Tongue (tissue), 2 donors: Measurements from ENCODE around the gene LARP1B. TPM values are rescaled to one million over a fixed set of nuclear protein-coding genes. Genes with fewer than 3 reads are reported as not detected.
"Not testable (repeated sequence)": the region's sequence is repeated elsewhere in the genome, so short reads cannot be mapped to it uniquely, and the experiment has no call there.

ENCODE experiments used
- DNase-seq: peaks from one replicate; pipeline ENCODE4 v3.0.0-alpha.2; 2015
- total RNA-seq: library from RNA; depleted of rRNA; stranded (reverse); fragments of >200 nt; gene quantifications from one replicate; pipeline ENCODE4 v1.2.3, GENCODE V29; 2014

LARP1B gene
- 32.5 TPM for total RNA-seq

DNA sequence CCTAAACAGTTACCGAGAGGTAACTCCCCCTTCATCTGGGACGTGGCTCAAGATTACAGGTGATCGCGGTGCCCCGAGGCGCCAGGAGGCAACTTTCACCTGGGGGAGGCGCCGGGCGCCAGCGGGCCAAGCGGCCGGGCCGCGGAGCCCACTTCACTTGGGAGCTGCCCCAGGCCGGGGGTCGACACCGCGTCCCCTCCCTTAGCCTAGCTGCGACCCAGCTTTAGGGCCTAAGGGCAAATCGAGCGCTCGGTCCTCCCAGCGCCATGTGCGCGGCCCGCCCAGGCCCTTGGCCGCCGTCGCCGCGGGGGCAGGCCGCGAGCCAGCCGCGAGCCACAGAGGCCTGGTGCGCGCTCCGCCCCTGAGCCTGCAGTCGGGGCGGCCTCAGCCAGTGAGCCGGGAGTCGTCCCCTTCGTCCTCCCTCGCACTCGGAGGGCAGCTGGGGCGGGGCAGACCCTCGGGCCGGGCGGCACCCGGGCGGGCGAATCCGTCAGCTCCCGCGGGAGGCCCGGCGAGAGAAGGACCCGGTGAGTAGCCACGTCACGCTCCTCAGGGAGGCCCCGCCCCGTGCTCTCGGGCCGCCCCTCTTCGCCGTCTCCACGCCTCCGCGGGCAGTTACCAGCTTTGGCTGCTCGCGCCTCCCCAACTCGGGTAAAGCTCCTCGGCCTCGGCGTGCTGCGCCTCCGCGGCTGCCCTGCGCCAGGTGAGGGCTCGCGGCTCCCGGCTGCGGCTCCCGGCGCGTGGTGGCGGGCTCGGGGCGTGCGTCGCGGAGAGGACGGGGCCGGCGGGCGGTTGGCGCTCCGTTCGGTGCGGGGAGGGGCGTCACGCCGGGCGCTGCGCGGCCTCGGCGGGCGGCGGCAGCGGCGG lies at the start of gene LARP1B:
Gene LARP1B (plus strand): TSS at position 614 of the 867 bp plus-strand sequence. CDS start 13,640 bp downstream, outside the sequence.
- DNase-seq = peak; percentile 97

DNA sequence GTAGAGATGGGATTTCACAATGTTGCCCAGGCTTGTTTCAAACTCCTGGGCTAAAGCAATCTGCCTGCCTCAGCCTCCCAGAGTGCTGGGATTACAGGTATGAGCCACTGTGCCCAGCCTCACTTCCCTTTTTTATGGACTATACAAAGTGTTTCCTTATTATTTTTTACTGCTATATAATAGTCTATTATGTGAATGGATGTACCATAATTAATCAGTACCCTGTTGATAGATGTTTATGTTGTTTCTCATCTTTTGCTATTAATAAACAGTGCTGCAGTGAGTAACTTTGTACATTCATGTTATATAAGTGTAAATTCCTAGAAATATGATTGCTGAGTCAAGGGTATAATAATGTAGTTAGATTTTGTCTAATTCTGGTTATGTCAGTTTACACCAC lies 35.8 kb upstream of the LARP1B start:
- DNase-seq = no peak

DNA sequence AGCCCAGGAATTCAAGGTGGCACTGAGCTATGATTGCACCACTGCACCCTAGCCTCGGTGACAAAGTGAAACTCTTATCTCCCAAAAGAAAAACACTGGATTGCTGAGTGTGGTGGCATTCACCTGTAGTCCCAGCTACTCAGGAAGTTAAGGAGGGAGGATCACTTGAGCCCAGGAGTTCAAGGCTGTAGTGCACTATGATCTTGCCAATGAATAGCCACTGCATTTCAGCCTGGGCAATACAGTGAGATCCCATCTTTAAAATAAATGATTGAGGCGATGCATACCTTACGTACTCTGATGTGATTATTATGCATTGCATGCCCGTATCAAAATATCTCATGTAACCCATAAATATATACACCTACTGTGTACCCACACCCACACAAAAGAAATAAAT lies 31.2 kb upstream of the LARP1B start:
- DNase-seq = no peak

DNA sequence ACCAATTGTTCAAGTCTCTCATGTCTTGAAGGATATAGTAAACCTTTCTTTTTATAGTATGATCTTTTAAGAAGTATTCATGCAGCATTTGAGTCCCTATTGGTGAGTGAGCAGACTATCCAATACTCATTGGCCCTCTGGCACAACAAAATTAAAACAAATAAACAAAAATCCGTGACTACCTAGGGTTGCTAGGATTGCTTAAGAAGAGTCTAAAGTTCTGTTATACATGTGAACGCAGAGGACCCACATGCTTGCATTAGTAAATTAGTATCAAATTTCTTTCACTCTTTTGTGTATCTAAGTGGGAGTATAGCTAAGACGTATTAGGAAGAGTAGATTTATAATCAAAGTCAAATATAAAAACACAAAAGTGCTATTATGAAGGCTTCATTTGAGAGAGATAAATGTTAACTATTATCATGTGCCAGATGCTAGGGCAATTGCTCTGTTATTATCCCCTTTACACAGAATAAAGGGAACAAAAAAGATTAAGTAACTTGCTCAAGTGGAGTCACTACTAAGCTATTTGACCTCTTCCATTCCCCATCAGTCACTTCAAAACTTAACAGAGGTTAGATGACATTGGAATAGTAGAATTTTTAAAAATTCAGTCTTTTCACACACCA lies 29.2 kb upstream of the LARP1B start:
- no peak for DNase-seq

DNA sequence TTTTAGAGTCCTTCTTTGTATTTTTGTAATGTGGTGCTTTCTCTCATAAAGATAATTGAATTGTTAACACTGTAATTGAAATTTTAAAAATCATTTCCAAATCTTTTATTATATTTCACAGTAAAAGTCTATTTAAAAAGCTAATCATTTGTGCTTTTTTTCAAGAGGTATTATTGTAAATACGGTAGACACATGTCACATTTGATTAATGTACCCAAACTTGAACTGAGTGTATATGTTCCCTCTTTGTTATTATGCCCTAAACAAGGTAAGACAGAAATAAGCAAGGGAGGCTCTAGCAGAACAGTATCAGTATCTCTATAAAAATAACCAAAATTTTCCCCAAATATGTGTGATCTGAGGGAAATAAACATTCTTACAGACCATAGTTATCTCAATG lies 21.5 kb upstream of the LARP1B start:
- no peak for DNase-seq

DNA sequence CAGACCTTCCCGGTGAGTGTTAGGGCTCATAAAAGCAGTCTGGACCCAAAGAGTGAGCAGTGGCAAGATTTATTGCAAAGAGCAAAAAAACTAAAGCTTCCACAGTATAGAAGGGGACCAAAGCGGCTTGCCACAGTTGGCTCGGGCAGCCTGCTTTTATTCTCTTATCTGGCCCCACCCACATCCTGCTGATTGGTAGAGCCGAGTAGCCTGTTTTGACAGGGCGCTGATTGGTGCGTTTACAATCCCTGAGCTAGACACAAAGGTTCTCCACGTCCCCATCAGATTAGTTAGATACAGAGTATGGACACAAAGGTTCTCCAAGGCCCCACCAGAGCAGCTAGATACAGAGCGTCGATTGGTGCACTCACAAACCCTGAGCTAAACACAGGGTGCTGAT lies 14.1 kb upstream of the LARP1B start:
- DNase-seq = not testable (repeated sequence)

DNA sequence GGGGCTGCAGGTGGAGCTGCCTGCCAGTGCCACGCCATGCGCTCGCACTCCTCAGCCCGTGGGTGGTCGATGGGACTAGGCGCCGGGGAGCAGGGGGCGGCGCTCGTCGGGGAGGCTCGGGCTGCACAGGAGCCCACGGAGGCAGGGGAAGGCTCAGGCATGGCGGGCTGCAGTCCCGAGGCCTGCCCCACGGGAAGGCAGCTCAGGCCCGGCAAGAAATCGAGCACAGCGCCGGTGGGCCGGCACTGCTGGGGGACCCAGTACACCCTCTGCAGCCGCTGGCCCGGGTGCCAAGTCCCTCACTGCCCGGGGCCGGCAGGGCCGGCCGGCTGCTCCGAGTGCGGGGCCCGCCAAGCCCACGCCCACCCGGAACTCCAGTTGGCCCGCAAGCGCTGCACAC lies 13.6 kb upstream of the LARP1B start:
- DNase-seq = not testable (repeated sequence)

DNA sequence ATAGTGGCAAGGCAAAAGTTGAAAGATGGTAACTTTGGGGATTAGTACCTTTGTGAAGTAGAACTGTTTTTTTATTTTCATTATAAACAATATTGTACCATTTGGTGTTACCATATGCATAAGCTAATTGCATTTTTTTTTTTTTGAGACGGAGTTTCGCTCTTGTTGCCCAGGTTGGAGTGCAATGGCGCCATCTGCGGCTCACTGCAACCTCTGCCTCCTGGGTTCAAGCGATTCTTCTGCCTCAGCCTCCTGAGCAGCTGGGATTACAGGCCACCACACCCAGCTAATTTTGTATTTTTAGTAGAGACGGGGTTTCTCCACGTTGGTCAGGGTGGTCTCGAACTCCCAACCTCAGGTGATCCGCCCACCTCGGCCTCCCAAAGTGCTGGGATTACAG lies 9.9 kb upstream of the LARP1B start:
- DNase-seq = not testable (repeated sequence)

DNA sequence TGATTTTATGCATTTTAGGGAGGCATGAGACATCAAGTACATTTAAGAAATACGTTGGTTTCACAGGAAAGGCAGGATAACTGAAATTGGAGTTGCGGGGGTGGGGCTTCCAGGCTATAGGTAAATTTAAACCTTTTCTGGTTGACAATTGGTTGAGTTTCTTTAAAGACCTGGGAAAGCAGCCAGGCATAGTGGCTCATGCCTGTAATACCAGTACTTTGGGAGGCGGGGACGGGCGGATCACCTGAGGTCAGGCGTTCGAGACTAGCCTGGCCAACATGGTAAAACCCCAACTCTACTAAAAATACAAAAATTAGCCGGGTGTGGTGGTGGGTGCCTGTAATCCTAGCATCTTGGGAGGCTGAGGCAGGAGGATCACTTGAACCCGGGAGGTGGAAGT lies 6.2 kb upstream of the LARP1B start:
- DNase-seq = not testable (repeated sequence)

DNA sequence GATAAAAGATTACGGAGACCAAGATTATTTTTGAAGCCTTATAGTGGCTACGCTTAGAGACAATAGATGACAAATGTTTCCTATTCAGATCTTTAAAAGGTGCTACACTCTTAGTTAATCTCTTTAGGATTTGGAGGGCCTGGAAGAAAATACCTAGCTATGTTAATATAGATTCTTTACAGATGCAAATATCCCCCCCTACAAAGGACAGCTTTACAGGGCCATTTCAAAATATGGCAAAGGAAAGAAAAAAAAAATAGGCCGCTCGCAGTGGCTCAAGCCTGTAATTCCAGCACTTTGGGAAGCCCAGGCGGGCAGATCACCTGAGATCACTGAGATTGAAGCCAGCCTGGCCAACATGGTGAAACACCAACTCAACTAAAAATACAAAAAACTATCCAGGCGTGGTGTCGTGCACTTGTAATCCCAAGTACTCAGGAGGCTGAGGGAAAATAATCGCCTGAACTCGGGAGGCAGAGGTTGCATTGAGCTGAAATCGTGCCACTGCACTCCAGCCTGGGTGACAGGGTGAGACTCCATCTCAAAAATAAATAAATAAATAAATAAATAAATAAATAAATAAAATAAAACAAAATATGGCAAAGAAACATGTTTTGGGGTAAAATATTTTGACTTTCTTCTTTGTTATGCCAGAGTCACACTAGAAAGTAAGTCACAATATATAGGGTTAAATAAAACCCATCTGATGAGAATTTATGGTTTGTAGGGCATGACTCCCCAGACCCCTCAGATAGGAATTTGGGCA lies 5.5 kb upstream of the LARP1B start:
- DNase-seq = not testable (repeated sequence)

DNA sequence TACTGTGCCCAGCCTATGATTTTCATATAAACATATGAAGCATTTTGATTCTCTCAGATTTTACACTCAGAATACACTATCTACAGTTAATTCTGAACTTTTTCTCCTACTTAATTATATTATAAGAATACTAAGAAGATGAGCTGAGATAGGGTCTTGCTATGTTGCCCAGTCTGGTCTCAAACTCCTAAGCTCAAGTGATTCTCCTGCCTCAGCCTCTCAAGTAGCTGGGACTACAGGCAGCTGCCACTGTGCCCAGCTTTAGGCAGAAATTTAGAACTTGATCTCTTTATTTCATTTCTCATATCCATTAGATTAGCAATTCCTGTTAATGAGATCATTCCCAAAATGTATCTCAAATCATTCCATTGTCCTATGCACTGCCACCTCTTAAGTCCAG lies 4.7 kb upstream of the LARP1B start:
- DNase-seq = no peak

DNA sequence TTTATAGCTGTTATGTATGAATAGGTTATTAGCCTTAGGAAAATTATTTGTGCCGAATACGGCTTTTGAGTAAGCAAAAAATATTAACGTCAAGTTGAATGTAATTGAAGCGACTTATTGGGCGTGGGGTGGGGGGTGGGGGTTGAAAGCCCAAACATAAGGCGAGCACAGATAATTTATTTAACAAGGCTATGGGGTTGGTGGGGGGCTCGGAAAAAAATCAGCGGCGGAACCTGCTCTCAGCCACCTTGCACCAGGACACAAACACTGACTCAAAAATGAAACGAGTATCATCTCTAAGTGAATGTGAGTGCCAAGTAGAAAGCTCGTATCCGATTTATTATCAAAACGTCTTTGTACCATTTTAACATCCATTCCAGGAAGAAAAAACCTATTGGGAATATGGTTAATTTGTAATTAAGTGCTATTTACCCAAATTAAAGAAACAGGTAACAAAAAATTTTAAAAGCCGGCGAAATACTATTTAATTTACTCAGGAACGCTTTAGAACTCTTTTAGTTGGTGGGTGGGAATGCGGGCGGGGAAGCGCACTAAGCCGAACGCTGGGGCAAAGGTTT lies 902 bp upstream of the LARP1B start:
- DNase-seq = no peak

DNA sequence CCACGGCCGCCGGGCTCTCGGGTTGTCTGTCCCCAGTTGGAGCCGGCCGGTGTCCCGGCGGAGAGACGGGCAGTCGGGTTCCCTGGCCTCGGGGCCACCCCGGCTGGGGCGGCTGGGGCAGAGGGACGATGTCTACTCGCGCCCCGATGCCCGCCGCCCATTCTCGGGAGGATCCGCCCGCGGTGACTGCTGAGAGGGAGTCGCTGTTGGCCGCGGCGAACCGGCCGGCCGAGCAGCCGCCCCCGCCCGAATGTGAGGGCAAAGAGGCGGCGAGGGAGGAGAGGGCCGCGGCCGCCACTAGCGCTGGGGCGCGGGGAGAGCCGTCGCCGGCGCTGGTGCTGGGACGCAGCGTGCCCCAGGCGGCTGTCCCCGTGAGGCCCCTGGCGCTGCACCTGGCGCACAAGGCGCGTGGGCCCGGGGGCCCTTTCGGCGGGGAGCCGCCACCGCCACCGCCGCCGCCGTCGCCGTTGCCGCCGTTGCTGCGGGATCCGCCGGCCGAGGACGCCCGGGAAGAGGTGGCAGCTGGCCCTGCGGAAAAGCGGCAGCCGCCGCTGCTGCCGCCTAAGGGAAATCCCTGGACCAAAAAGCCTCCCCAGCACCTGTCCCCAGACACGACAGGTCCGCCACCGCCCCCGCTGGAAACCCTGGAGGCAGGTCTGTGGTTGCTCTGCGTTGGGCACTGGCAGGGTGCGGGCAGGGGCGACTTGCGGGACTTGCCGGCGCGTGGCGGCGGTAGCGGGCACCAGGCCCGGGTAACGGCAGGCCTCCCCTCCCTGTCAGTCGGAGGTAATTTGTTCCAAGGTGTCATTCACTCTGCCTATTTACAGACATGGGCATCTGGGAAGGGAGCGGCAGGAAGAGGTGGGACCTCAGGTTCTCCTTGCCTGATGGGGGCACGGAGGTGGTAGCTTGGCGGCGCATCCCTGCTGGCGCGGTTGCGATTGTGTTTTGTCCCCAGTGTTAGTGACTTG lies 739 bp downstream of the LARP1B start:
- DNase-seq = peak; percentile 69

DNA sequence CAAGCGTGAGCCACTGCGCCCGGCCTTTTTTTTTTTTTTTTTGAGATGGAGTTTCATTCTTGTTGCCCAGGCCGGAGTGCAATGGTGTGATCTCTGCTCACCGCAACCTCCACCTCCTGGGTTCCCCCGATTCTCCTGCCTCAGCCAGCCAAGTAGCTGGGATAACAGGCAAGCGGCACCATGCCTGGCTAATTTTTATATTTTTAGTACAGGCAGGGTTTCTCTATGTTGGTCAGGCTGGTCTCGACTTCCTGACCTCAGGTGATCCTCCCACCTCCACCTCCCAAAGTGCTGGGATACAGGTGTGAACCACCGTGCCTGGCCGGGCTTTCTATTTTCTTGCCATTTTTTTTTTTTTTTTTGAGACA lies 5.3 kb downstream of the LARP1B start:
- not testable (repeated sequence) for DNase-seq

DNA sequence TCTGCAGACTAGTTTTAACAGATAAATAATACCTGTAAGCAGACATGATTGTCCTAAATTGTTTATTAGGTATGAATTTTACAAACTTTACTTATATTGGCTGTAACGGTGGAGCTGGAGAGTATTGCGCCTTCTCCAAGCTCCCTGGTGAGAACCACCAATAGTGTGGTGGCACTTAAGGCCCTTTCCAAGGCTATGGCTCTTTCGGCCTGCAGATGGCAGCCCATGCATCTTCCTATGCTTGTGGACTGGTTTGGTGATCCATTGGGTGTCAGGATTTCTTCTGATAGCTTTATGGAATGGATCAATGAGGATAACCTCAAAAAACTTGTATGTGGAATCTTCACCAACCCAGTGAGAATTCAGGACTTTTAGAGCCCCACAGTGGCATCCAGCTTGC lies 7.8 kb downstream of the LARP1B start:
- no peak for DNase-seq

DNA sequence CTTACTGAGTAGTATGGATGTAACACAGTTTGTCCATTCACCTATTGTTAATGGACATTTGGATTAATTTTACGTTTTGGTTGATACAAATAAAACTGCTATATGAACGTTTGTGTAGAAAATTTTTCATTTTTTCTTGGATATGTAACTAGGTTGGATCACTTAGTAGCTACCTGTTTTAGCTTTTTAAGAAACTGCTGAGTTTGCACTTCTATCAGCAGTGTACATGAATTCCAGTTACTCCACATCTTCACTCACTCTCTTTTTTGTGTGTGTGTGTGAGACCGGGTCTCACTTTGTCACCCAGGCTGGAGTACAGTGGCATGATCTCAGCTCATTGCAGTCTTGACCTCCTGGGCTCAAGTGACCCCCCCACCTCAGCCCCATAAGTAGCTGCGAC lies 15.4 kb downstream of the LARP1B start:
- DNase-seq = no peak

DNA sequence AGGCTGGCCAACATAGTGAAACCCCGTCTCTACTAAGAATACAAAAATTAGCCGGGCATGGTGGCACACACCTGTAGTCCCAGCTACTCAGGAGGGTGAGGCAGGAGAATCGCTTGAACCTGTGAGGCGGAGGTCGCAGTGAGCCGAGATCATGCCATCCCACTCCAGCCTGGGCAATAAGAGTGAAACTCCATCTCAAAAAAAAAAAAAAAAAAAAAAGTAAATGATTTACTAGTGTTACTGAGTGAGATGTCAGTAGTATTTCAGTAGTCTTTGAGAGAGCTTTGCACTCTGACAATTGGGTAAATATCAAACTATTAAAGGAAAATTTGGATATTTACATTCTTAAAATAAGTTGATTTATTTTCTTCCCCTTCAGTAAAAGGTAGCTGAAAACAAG lies 34.2 kb downstream of the LARP1B start:
- DNase-seq = not testable (repeated sequence)

DNA sequence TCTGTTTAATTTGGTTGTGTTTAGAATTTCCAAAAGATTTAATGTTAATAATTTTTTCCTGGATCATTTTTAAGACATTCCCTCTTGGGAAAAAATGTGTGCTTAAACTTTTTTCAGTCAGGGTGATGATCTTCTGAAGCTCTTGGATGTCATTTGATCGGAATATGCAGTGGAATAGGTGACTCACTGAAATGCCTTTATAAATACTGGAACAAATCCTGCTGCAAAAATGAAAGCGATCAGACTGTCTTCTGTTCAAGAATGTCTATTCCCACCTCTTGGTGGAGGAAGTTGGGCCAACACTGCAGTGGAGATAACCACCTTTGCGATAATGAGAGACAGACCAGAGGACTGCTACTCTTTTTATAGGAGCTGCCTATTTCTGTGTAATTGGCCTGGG lies 46.7 kb downstream of the LARP1B start:
- no peak for DNase-seq

DNA sequence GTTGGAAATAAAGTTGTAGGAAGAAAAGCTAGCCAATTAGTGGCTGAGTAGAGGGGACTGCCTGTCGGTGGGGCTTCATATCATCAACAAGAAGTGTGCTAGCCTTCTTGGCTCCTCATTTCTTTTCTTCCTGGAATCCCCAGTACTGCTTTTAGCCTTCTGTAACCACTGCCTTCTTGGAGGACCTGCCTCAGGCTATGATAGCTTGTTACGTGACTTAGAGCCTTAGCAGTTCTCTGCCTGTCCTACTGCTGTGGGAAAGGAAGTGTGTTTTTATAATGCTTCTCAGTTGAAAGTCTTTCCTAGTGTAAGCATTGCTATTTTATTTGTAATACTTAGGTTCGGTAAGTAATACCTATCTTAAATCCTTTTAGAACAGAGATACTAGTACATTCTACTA lies 61.9 kb downstream of the LARP1B start:
- no peak for DNase-seq

DNA sequence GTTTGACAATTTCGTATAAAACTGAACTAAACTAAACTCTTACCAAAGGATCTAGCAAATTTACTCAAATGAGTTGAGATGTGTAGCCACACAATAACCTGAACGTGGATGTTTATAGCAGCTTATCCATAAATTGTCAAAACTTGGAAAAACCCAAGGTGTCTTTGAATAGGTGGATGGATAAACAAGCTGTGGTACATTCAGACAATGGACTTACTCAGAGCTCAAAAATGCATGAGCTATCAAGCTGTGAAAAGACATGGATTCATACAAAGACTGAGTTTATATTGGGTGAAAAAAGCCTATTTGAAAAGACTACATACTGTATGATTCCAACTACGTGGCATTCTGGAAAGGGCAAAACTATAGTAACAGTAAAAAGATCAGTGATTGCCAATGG lies 69.5 kb downstream of the LARP1B start:
- DNase-seq = no peak

DNA sequence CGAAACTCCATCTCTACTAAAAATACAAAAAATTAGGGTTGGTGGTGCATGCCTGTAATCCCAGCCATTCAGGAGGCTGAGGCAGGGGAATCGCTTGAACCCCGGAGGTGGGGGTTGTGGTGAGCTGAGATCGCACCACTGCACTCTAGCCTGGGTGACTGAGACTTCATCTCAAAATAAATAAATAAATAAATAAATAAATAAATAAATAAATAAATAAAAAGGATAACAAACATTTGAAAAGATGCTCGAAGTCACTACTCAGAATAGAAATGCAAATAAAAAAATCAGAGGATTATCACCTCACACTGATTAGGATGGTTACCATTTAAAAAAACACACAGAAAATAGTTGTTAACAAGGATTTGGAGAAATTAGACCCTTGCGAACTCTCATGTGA lies 73.8 kb downstream of the LARP1B start:
- DNase-seq = no peak

DNA sequence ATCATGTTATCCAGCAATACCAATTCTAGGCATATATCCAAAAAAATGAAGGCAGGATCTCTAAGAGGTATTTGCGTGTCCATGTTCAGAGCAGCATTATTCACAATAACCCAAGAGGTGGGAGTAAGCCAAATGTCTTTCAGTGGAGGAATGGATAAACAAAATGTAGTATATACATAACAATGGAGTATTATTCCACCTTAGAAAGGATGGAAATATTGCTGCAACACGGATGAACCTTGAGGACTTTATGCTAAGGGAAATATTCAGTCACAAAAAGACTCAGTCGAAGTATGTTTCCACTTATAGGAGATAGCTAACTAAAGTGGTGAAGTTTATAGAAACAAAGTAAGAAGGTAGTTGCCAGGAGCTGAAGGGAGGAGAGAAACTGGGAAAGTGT lies 74.3 kb downstream of the LARP1B start:
- no peak for DNase-seq
